K562 (cell line): ENCODE results near the gene SYNPO. TPM values are rescaled to one million over a fixed set of nuclear protein-coding genes. Genes with fewer than 3 reads are reported as not detected.

Source experiments
- polyA plus RNA-seq, 8 experiments: library from polyadenylated mRNA; depleted of rRNA in 4 of 8; stranded (reverse) in 5 of 8; unstranded in 3 of 8; fragments of >200 nt; fragmentation: Nextera tagmentation in 2 of 8; fragmentation: Illumina TruSeq in 1 of 8; extraction: Ambion mirVana in 2 of 8; extraction: Trizol in 1 of 8; gene quantifications; 2 replicates each; pipeline versions ENCODE4 v1.2.1 to v1.2.3, GENCODE V29; 2011 to 2014; ENCODE audit warnings: inconsistent platforms in 1 of 8, missing spikeins in 1 of 8
- total RNA-seq, 7 experiments: library from RNA; depleted of rRNA in 6 of 7; stranded (reverse); fragments of >200 nt in 6 of 7; fragmentation: Illumina TruSeq in 2 of 7; extraction: Trizol in 2 of 7; gene quantifications; 2 replicates each; pipeline versions ENCODE4 v1.2.1 to v1.2.3, GENCODE V29; 2011 to 2021; ENCODE audit warnings: low replicate concordance in 1 of 7

The SYNPO gene
- total and polyA plus RNA-seq, 9 of the 15 experiments (the other 6 are each of a cell fraction or from before 2014, with no cell fraction given), result 0.01 to 0.31 (median 0.03) TPM; not detected in 4

Other genes starting within 250 kb of the SYNPO start
Only the 7 nearest of the 8 such genes appear.
- gene RPS14, start 190.9 kb upstream of the SYNPO start, total RNA-seq (2014; rRNA removed), result 3,004 and 3,238 TPM in 2 replicates
- gene RPS14, start 190.9 kb upstream of the SYNPO start, total RNA-seq (2014; rRNA removed; fragmentation: Illumina TruSeq; extraction: Trizol), result 3,003 and 3,017 TPM in 2 replicates
- 2,679 and 2,873 TPM in 2 replicates for gene RPS14, start 190.9 kb upstream of the SYNPO start, total RNA-seq (2015; rRNA removed; fragmentation: Illumina TruSeq; extraction: Trizol)
- 3,285 and 3,523 TPM in 2 replicates for gene RPS14, start 190.9 kb upstream of the SYNPO start, total RNA-seq (2021)
- gene RPS14, start 190.9 kb upstream of the SYNPO start, polyA plus RNA-seq (2011; rRNA removed), result 5,983 and 6,751 TPM in 2 replicates
- 3,907 and 4,185 TPM in 2 replicates for gene RPS14, start 190.9 kb upstream of the SYNPO start, polyA plus RNA-seq (2014; fragmentation: Illumina TruSeq; extraction: Trizol)
- gene RPS14, start 190.9 kb upstream of the SYNPO start, polyA plus RNA-seq (2014; fragmentation: Nextera tagmentation; extraction: Ambion mirVana), result 1,000 to 10,000 TPM; 1,824 to 2,512 TPM
- 4,384 and 5,321 TPM in 2 replicates for gene RPS14, start 190.9 kb upstream of the SYNPO start, polyA plus RNA-seq (2014; rRNA removed)
- gene NDST1, start 132.5 kb upstream of the SYNPO start, total RNA-seq (2014; rRNA removed), result 14.0 and 15.3 TPM in 2 replicates
- 7.4 and 8.7 TPM in 2 replicates for gene NDST1, start 132.5 kb upstream of the SYNPO start, total RNA-seq (2014; rRNA removed; fragmentation: Illumina TruSeq; extraction: Trizol)
- 9.9 and 11.5 TPM in 2 replicates for gene NDST1, start 132.5 kb upstream of the SYNPO start, total RNA-seq (2015; rRNA removed; fragmentation: Illumina TruSeq; extraction: Trizol)
- gene NDST1, start 132.5 kb upstream of the SYNPO start, total RNA-seq (2021), result 43.2 and 47.9 TPM in 2 replicates
- 9.7 and 17.1 TPM in 2 replicates for gene NDST1, start 132.5 kb upstream of the SYNPO start, polyA plus RNA-seq (2011; rRNA removed)
- 18.4 and 19.9 TPM in 2 replicates for gene NDST1, start 132.5 kb upstream of the SYNPO start, polyA plus RNA-seq (2014; fragmentation: Illumina TruSeq; extraction: Trizol)
- under 1 TPM; 0.38 to 0.39 TPM for gene NDST1, start 132.5 kb upstream of the SYNPO start, polyA plus RNA-seq (2014; fragmentation: Nextera tagmentation; extraction: Ambion mirVana)
- gene NDST1, start 132.5 kb upstream of the SYNPO start, polyA plus RNA-seq (2014; rRNA removed), result 12.0 and 14.1 TPM in 2 replicates
- not detected in 2 replicates for gene MYOZ3, start 20.6 kb downstream of the SYNPO start, total RNA-seq (2014; rRNA removed)
- gene MYOZ3, start 20.6 kb downstream of the SYNPO start, total RNA-seq (2014; rRNA removed; fragmentation: Illumina TruSeq; extraction: Trizol), result not detected in 2 replicates
- not detected in 2 replicates for gene MYOZ3, start 20.6 kb downstream of the SYNPO start, total RNA-seq (2015; rRNA removed; fragmentation: Illumina TruSeq; extraction: Trizol)
- not detected in 2 replicates for gene MYOZ3, start 20.6 kb downstream of the SYNPO start, total RNA-seq (2021)
- not detected in 2 replicates for gene MYOZ3, start 20.6 kb downstream of the SYNPO start, polyA plus RNA-seq (2011; rRNA removed)
- gene MYOZ3, start 20.6 kb downstream of the SYNPO start, polyA plus RNA-seq (2014; fragmentation: Illumina TruSeq; extraction: Trizol), result not detected in 2 replicates
- not detected for gene MYOZ3, start 20.6 kb downstream of the SYNPO start, polyA plus RNA-seq (2014; fragmentation: Nextera tagmentation; extraction: Ambion mirVana)
- gene MYOZ3, start 20.6 kb downstream of the SYNPO start, polyA plus RNA-seq (2014; rRNA removed), result not detected in 2 replicates
- 31.3 and 41.6 TPM in 2 replicates for gene RBM22, start 60.4 kb downstream of the SYNPO start, total RNA-seq (2014; rRNA removed)
- gene RBM22, start 60.4 kb downstream of the SYNPO start, total RNA-seq (2014; rRNA removed; fragmentation: Illumina TruSeq; extraction: Trizol), result 43.7 and 46.8 TPM in 2 replicates
- gene RBM22, start 60.4 kb downstream of the SYNPO start, total RNA-seq (2015; rRNA removed; fragmentation: Illumina TruSeq; extraction: Trizol), result 44.8 and 45.1 TPM in 2 replicates
- gene RBM22, start 60.4 kb downstream of the SYNPO start, total RNA-seq (2021), result 51.3 and 53.5 TPM in 2 replicates
- 69.9 and 77.7 TPM in 2 replicates for gene RBM22, start 60.4 kb downstream of the SYNPO start, polyA plus RNA-seq (2011; rRNA removed)
- gene RBM22, start 60.4 kb downstream of the SYNPO start, polyA plus RNA-seq (2014; fragmentation: Illumina TruSeq; extraction: Trizol), result 73.9 and 82.2 TPM in 2 replicates
- gene RBM22, start 60.4 kb downstream of the SYNPO start, polyA plus RNA-seq (2014; fragmentation: Nextera tagmentation; extraction: Ambion mirVana), result 10 to 100 TPM; 33.6 to 65.3 TPM
- gene RBM22, start 60.4 kb downstream of the SYNPO start, polyA plus RNA-seq (2014; rRNA removed), result 37.1 and 38.3 TPM in 2 replicates
- 34.5 and 35.2 TPM in 2 replicates for gene DCTN4, start 118.4 kb downstream of the SYNPO start, total RNA-seq (2014; rRNA removed)
- gene DCTN4, start 118.4 kb downstream of the SYNPO start, total RNA-seq (2014; rRNA removed; fragmentation: Illumina TruSeq; extraction: Trizol), result 51.0 and 56.8 TPM in 2 replicates
- 45.4 and 49.9 TPM in 2 replicates for gene DCTN4, start 118.4 kb downstream of the SYNPO start, total RNA-seq (2015; rRNA removed; fragmentation: Illumina TruSeq; extraction: Trizol)
- 57.0 and 64.8 TPM in 2 replicates for gene DCTN4, start 118.4 kb downstream of the SYNPO start, total RNA-seq (2021)
- gene DCTN4, start 118.4 kb downstream of the SYNPO start, polyA plus RNA-seq (2011; rRNA removed), result 56.8 and 75.0 TPM in 2 replicates
- gene DCTN4, start 118.4 kb downstream of the SYNPO start, polyA plus RNA-seq (2014; fragmentation: Illumina TruSeq; extraction: Trizol), result 57.0 and 64.9 TPM in 2 replicates
- 10 to 100 TPM; 20.4 to 29.6 TPM for gene DCTN4, start 118.4 kb downstream of the SYNPO start, polyA plus RNA-seq (2014; fragmentation: Nextera tagmentation; extraction: Ambion mirVana)
- gene DCTN4, start 118.4 kb downstream of the SYNPO start, polyA plus RNA-seq (2014; rRNA removed), result 36.5 and 39.1 TPM in 2 replicates
- gene SMIM3, start 138.1 kb downstream of the SYNPO start, total RNA-seq (2014; rRNA removed), result 13.6 and 20.2 TPM in 2 replicates
- 14.6 and 15.8 TPM in 2 replicates for gene SMIM3, start 138.1 kb downstream of the SYNPO start, total RNA-seq (2014; rRNA removed; fragmentation: Illumina TruSeq; extraction: Trizol)
- 27.7 and 28.5 TPM in 2 replicates for gene SMIM3, start 138.1 kb downstream of the SYNPO start, total RNA-seq (2015; rRNA removed; fragmentation: Illumina TruSeq; extraction: Trizol)
- 13.0 and 13.7 TPM in 2 replicates for gene SMIM3, start 138.1 kb downstream of the SYNPO start, total RNA-seq (2021)
- gene SMIM3, start 138.1 kb downstream of the SYNPO start, polyA plus RNA-seq (2011; rRNA removed), result 13.9 and 29.5 TPM in 2 replicates
- gene SMIM3, start 138.1 kb downstream of the SYNPO start, polyA plus RNA-seq (2014; fragmentation: Illumina TruSeq; extraction: Trizol), result 18.8 and 19.7 TPM in 2 replicates
- gene SMIM3, start 138.1 kb downstream of the SYNPO start, polyA plus RNA-seq (2014; fragmentation: Nextera tagmentation; extraction: Ambion mirVana), result 1 to 10 TPM; 4.1 to 6.7 TPM
- 12.8 and 13.5 TPM in 2 replicates for gene SMIM3, start 138.1 kb downstream of the SYNPO start, polyA plus RNA-seq (2014; rRNA removed)
- 0.24 TPM in 1 of 2 replicates, not detected in the other for gene IRGM, start 205.9 kb downstream of the SYNPO start, total RNA-seq (2014; rRNA removed)
- gene IRGM, start 205.9 kb downstream of the SYNPO start, total RNA-seq (2014; rRNA removed; fragmentation: Illumina TruSeq; extraction: Trizol), result 0.16 TPM in 1 of 2 replicates, not detected in the other
- gene IRGM, start 205.9 kb downstream of the SYNPO start, total RNA-seq (2015; rRNA removed; fragmentation: Illumina TruSeq; extraction: Trizol), result 0.22 TPM in 1 of 2 replicates, not detected in the other
- gene IRGM, start 205.9 kb downstream of the SYNPO start, total RNA-seq (2021), result not detected in 2 replicates
- 0.15 TPM in 1 of 2 replicates, not detected in the other for gene IRGM, start 205.9 kb downstream of the SYNPO start, polyA plus RNA-seq (2011; rRNA removed)
- gene IRGM, start 205.9 kb downstream of the SYNPO start, polyA plus RNA-seq (2014; fragmentation: Illumina TruSeq; extraction: Trizol), result 0.09 and 0.15 TPM in 2 replicates
- not detected for gene IRGM, start 205.9 kb downstream of the SYNPO start, polyA plus RNA-seq (2014; fragmentation: Nextera tagmentation; extraction: Ambion mirVana)
- gene IRGM, start 205.9 kb downstream of the SYNPO start, polyA plus RNA-seq (2014; rRNA removed), result not detected in 2 replicates